ENCODE data around the gene RARB.

The RARB gene

DNA sequence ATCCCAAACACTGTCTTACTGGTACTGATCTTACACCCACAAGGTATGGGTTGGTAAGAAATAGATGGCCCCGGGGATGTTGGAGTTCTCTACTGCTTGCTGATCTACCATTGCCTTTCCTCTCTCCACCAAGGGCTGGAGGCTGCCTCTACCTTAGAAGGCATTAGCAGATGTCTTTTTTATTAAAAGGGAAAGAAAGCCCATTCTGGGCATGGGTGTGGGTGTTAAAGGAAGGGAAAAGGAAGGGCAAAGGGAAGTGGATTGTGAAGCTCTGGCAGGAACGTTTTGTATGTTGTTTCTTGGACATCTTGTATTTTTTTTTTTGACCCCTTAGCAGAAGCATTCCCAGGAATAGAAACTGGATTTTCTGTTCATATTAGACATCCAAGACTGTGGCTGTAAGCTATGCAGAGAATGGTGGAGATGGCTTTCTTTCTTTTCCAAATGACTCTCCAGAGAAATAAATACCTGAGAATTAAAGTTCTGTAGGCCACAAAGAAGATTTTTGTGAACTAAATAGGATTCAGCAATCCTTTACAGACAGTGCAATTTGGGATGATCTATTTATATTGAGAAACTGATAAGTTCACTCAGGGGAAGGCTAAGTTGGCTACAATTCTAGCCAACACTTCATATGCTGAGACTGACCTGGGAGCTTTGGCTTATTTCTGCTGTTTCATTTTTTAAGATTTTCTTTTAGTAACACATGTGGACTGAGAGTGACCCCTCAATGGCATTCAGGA lies 127.8 kb downstream of the RARB start:
- TF ChIP-seq, protein P1, sequence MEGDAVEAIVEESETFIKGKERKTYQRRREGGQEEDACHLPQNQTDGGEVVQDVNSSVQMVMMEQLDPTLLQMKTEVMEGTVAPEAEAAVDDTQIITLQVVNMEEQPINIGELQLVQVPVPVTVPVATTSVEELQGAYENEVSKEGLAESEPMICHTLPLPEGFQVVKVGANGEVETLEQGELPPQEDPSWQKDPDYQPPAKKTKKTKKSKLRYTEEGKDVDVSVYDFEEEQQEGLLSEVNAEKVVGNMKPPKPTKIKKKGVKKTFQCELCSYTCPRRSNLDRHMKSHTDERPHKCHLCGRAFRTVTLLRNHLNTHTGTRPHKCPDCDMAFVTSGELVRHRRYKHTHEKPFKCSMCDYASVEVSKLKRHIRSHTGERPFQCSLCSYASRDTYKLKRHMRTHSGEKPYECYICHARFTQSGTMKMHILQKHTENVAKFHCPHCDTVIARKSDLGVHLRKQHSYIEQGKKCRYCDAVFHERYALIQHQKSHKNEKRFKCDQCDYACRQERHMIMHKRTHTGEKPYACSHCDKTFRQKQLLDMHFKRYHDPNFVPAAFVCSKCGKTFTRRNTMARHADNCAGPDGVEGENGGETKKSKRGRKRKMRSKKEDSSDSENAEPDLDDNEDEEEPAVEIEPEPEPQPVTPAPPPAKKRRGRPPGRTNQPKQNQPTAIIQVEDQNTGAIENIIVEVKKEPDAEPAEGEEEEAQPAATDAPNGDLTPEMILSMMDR (IDR thresholded peaks at IDR 0.05; ENCODE audit: low read depth, low read length, missing control alignments), result no peak
- no peak for DNase-seq (ENCODE audit: extremely low read depth, low read depth)

DNA sequence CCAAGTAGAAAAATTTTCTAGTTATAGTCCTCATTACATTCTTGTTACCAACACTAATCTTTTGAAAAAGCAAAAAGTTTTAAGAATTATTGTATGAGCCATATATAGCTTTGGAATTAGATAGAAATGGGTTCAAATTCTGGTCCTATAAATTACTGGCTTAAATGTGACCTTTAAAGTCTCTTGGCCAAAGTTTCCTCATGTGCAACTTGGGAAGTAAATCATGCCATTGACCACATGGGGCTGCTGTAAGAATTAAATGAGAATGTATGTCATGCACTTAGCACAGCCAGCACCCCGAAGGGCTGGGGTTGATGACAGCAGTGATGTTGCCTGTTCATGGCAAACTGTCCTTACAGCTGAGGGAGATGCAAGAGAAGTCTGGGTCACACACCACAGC lies 128.4 kb downstream of the RARB start:
- TF ChIP-seq, protein P1 (IDR thresholded peaks at IDR 0.05; ENCODE audit: low read depth, low read length, missing control alignments), result no peak
- no peak overlapping the region for H3K4me3 ChIP-seq (replicated peaks; ENCODE audit: low read depth, low read length)
- DNase-seq (ENCODE audit: extremely low read depth, low read depth), result no peak

More for the DNA sequence above, 127.8 kb downstream of the RARB start:
- no peak overlapping the region for H3K4me3 ChIP-seq (replicated peaks; ENCODE audit: low read depth, low read length)

DNA sequence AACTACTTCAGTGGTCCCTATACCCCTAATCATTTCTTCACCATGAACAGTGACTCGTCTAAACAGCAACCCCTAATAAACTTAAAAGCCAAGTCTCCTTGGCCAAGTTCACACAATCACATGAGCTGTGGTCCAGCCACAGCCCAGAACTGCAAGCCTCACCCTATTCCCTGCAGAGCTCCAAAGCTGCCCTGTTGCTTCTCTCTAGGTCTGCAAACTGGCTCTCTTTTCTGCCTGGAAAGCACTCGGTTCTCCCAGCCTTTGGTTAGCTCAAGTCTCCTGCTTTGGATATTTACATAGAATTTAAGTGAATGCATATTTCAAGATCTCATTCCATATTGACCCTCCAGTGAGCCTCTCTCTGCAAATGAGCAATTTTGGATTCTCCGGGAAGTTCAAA lies 129.6 kb downstream of the RARB start:
- TF ChIP-seq, protein P1 (IDR thresholded peaks at IDR 0.05; ENCODE audit: low read depth, low read length, missing control alignments), result no peak
- H3K4me3 ChIP-seq (replicated peaks; ENCODE audit: low read depth, low read length), result no peak overlapping the region
- no peak for DNase-seq (ENCODE audit: extremely low read depth, low read depth)

DNA sequence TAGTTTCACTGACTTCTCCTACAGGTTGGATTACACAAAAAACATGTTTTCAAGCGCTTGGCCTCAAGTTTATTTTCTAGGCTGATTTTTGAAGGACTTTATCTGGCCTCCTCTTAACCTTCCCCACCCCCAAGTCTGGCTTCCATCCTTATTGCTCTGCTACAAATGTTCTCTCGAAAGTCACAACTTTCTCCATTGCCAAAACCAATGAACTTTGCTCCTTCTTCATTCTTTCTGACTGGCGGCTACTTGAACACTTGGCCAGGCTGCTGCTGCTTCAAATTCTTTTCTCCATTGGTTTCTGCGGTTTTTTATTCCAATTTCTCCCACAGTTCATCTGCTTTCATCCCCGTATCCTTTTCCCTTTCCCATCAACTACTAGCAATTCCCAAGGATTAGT lies 130.1 kb downstream of the RARB start:
- TF ChIP-seq, protein P1 (IDR thresholded peaks at IDR 0.05; ENCODE audit: low read depth, low read length, missing control alignments), result no peak
- DNase-seq (ENCODE audit: extremely low read depth, low read depth), result no peak
- no peak overlapping the region for H3K4me3 ChIP-seq (replicated peaks; ENCODE audit: low read depth, low read length)

DNA sequence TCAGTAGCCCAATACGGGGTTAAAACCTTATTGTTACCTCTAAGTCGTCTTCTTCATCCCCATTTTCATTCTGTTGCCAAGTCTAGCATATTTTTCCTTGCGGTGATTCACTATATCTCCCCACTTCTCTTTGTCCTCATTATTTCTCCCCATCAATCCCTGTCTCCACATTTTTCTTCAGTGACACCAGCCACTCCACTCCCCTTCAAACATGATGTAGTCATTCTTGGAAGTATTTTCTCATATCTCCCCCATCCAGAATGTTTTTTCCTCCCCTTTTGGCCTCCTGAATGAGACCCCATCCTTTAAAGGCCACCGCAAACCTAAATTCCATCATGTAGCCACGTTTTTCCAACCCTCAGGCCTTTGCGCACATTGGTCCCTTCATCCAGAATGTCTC lies 130.7 kb downstream of the RARB start:
- TF ChIP-seq, protein P1 (IDR thresholded peaks at IDR 0.05; ENCODE audit: low read depth, low read length, missing control alignments), result no peak
- no peak for DNase-seq (ENCODE audit: extremely low read depth, low read depth)
- no peak overlapping the region for H3K4me3 ChIP-seq (replicated peaks; ENCODE audit: low read depth, low read length)

DNA sequence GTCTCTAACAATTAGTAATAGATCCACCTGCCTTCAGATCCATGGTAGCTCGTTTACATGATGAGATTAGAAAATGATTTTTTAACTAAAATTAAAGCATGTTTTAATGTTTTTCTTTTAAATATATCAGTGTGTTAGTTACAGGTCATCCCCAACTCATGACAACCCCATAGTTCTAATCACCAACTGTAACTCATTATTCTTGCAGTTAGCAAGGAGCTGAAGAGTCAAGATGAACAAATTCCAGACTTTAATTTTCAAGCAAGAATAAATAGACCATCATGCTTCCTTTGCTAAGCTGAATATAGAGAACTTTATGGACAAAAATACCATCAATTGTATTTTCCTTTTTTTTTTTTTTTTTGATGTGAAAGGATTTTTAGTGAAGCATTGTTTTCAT lies 135.5 kb downstream of the RARB start:
- TF ChIP-seq, protein P1 (IDR thresholded peaks at IDR 0.05; ENCODE audit: low read depth, low read length, missing control alignments), result no peak
- H3K4me3 ChIP-seq (replicated peaks; ENCODE audit: low read depth, low read length), result no peak overlapping the region
- no peak for DNase-seq (ENCODE audit: extremely low read depth, low read depth)

DNA sequence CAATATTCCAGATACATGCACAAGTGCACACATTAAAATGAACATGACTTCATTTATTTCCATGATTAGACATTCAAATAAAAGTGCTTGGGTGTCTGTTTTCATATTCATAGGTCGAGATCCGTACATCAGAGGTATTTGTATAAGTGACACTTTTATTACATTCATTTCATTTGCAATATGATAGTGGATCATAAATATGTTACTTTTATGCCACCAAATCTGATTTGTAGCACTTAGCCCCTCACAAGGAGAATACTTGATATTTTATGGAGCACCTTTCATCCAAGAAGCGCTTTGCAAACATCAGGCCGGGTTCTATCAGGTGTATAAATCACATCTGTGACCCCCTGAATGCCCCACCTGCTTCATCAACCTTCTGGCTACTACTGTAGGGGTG lies 136.0 kb downstream of the RARB start:
- TF ChIP-seq, protein P1 (IDR thresholded peaks at IDR 0.05; ENCODE audit: low read depth, low read length, missing control alignments), result no peak
- no peak overlapping the region for H3K4me3 ChIP-seq (replicated peaks; ENCODE audit: low read depth, low read length)
- no peak for DNase-seq (ENCODE audit: extremely low read depth, low read depth)

Measured in HFF-Myc (cell line).